WTC11 (cell line): Measurements from ENCODE around the gene GABRR1. TPM values are rescaled to one million over a fixed set of nuclear protein-coding genes. Genes with fewer than 3 reads are reported as not detected.

ENCODE experiments used
- ATAC-seq: fragments of 200-7000 bp; cut with Tn5 transposase; 2 replicates; pipeline ENCODE4 v1.10.0; 2021; ENCODE audit warnings: mild to moderate bottlenecking, moderate library complexity
- CTCF ChIA-PET: fragments of 300-600 bp; sonication (Branson Sonifier 250); formaldehyde crosslinking; loops from one replicate; lab custom pipeline; 2021; ENCODE audit warnings: antibody characterized with exemption; lab: Charles Lee
- POLR2A ChIA-PET: fragments of 350-600 bp; sonication (Branson Sonifier 250); formaldehyde crosslinking; loops from one replicate; lab custom pipeline; 2021; ENCODE audit warnings: antibody characterized with exemption; lab: Charles Lee
- DNase-seq: peaks from one replicate; pipeline ENCODE4 v3.0.0; 2021; ENCODE audit warnings: low spot score
- H3K27ac Mint-ChIP-seq: 2 replicates; pipeline ENCODE4 v1.8.0; 2021; ENCODE audit warnings: mixed read lengths
- H3K27me3 Mint-ChIP-seq: 2 replicates; pipeline ENCODE4 v1.8.0; 2021; ENCODE audit warnings: low read depth, mild to moderate bottlenecking, moderate library complexity, mixed read lengths
- H3K36me3 Mint-ChIP-seq: 2 replicates; pipeline ENCODE4 v1.8.0; 2021; ENCODE audit warnings: mixed read lengths
- H3K4me1 Mint-ChIP-seq: 2 replicates; pipeline ENCODE4 v1.8.0; 2022; ENCODE audit warnings: mixed read lengths
- H3K4me3 Mint-ChIP-seq: 2 replicates; pipeline ENCODE4 v1.8.0; 2021; ENCODE audit warnings: mild to moderate bottlenecking, moderate library complexity, mixed read lengths
- H3K9me3 Mint-ChIP-seq: 2 replicates; pipeline ENCODE4 v1.8.0; 2021; ENCODE audit warnings: mixed read lengths
- CBFB ChIP-seq: sonication (generic); formaldehyde crosslinking; IDR thresholded peaks from 2 replicates; pipeline ENCODE4 v1.8.1; 2022; ENCODE audit warnings: mild to moderate bottlenecking, low read depth, missing genetic modification reagents
- EMX1 ChIP-seq: fragments of 250-450 bp; sonication (Bioruptor Pico); IDR thresholded peaks from 2 replicates; pipeline ENCODE4 v1.8.0; 2021; ENCODE audit warnings: mild to moderate bottlenecking
- FOXP1 ChIP-seq: sonication (generic); formaldehyde crosslinking; IDR thresholded peaks from 2 replicates; pipeline ENCODE4 v1.8.0; 2022; ENCODE audit warnings: missing genetic modification reagents, mild to moderate bottlenecking, moderate library complexity, borderline replicate concordance
- GABPB1 ChIP-seq: sonication (generic); formaldehyde crosslinking; IDR thresholded peaks from 2 replicates; pipeline ENCODE4 v1.8.1; 2023; ENCODE audit warnings: mild to moderate bottlenecking, missing genetic modification reagents
- JAZF1 ChIP-seq: fragments of 250-450 bp; sonication (Bioruptor Pico); IDR thresholded peaks from 2 replicates; pipeline ENCODE4 v1.9.0; 2021; ENCODE audit warnings: moderate library complexity, mild to moderate bottlenecking, inconsistent platforms
- JUN ChIP-seq: sonication (generic); formaldehyde crosslinking; IDR thresholded peaks from 2 replicates; pipeline ENCODE4 v1.8.0; 2023; ENCODE audit warnings: mild to moderate bottlenecking, missing genetic modification reagents
- NFE2L1 ChIP-seq: sonication (generic); formaldehyde crosslinking; IDR thresholded peaks from 2 replicates; pipeline ENCODE4 v1.8.1; 2023; ENCODE audit warnings: missing genetic modification reagents
- NR2C2 ChIP-seq: sonication (generic); formaldehyde crosslinking; IDR thresholded peaks from 2 replicates; pipeline ENCODE4 v1.8.0; 2022; ENCODE audit warnings: mild to moderate bottlenecking, missing genetic modification reagents
- NR3C1 ChIP-seq: sonication (generic); formaldehyde crosslinking; conservative IDR thresholded peaks from 2 replicates; pipeline ENCODE4 v1.8.1; 2023; ENCODE audit warnings: low read depth, mild to moderate bottlenecking, missing genetic modification reagents
- OVOL2 ChIP-seq: fragments of 250-450 bp; sonication (Bioruptor Pico); IDR thresholded peaks from 2 replicates; pipeline ENCODE4 v1.9.0; 2021; ENCODE audit warnings: mild to moderate bottlenecking, borderline replicate concordance
- RELA ChIP-seq: sonication (generic); formaldehyde crosslinking; IDR thresholded peaks from 2 replicates; pipeline ENCODE4 v1.8.1; 2022; ENCODE audit warnings: missing genetic modification reagents, mild to moderate bottlenecking, borderline replicate concordance
- SOX15 ChIP-seq: fragments of 250-450 bp; sonication (Bioruptor Pico); IDR thresholded peaks from 2 replicates; pipeline ENCODE4 v1.9.0; 2021; ENCODE audit warnings: mild to moderate bottlenecking
- total RNA-seq: library from RNA; stranded (reverse); gene quantifications from 3 replicates; pipeline ENCODE4 v1.2.3, GENCODE V29; 2021
- TF ChIP-seq, protein P1 (sequence below): sonication (generic); formaldehyde crosslinking; IDR thresholded peaks from 2 replicates; pipeline ENCODE4 v1.8.1; 2023; ENCODE audit warnings: mild to moderate bottlenecking, missing genetic modification reagents
- TF ChIP-seq, protein P2 (sequence below): sonication (generic); formaldehyde crosslinking; IDR thresholded peaks from 2 replicates; pipeline ENCODE4 v1.8.1; 2023; ENCODE audit warnings: mild to moderate bottlenecking, missing genetic modification reagents, borderline replicate concordance
- TF ChIP-seq, protein P3 (sequence below): sonication (generic); formaldehyde crosslinking; IDR thresholded peaks from 2 replicates; pipeline ENCODE4 v1.8.0; 2023; ENCODE audit warnings: missing genetic modification reagents
- TF ChIP-seq, protein P4 (sequence below): sonication (generic); formaldehyde crosslinking; IDR thresholded peaks from 2 replicates; pipeline ENCODE4 v1.8.1; 2023; ENCODE audit warnings: mild to moderate bottlenecking, moderate library complexity, missing genetic modification reagents
- TF ChIP-seq, protein P5 (sequence below): fragments of 250-450 bp; sonication (Bioruptor Pico); IDR thresholded peaks from 2 replicates; pipeline ENCODE4 v2.1.2; 2022; ENCODE audit warnings: mild to moderate bottlenecking, moderate library complexity
- TF ChIP-seq, protein P6 (sequence below): sonication (generic); formaldehyde crosslinking; IDR thresholded peaks from 2 replicates; pipeline ENCODE4 v1.8.1; 2022; ENCODE audit warnings: low read depth, missing genetic modification reagents, borderline replicate concordance
- TF ChIP-seq, protein P7 (sequence below): sonication (generic); formaldehyde crosslinking; IDR thresholded peaks from 2 replicates; pipeline ENCODE4 v1.8.1; 2023; ENCODE audit warnings: mild to moderate bottlenecking, missing genetic modification reagents, moderate library complexity

GABRR1 gene
- total RNA-seq, 1 experiment from 2014 or later = 0.24 TPM

DNA sequence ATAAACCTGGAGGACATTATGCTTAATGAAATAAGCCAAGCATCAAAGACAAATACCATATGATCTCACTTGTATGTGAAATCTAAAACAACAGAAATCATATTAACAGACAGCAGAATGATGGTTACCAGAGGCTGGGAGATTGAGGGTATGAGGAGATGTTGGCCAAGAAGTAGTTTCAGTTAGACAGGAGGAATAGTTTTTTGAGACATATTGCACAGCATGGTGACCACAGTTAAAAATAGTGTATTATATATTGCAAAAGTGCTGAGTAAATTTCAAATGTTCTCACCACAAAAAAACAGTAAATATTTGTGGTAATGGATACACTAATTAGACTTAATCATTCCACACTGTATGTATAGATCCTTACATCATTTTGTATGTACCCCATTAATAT is 1.8 kb downstream of the GABRR1 start:
- no peaks in the 10 kb centered on the region for H3K36me3 Mint-ChIP-seq
- no peak overlapping the region for H3K4me3 Mint-ChIP-seq
- ChIA-PET CTCF (no interaction called here), POLR2A (no interaction called here)
- H3K9me3 Mint-ChIP-seq = no peaks in the 10 kb centered on the region
- H3K27me3 Mint-ChIP-seq = peaks cover 10% of the 10 kb centered on the region; the same call in 1 of the 2 replicates
- H3K4me1 Mint-ChIP-seq = peaks cover 54% of the 10 kb centered on the region
- DNase-seq = no peak
- H3K27ac Mint-ChIP-seq = no peak overlapping the region
- TF ChIP-seq, protein P1, sequence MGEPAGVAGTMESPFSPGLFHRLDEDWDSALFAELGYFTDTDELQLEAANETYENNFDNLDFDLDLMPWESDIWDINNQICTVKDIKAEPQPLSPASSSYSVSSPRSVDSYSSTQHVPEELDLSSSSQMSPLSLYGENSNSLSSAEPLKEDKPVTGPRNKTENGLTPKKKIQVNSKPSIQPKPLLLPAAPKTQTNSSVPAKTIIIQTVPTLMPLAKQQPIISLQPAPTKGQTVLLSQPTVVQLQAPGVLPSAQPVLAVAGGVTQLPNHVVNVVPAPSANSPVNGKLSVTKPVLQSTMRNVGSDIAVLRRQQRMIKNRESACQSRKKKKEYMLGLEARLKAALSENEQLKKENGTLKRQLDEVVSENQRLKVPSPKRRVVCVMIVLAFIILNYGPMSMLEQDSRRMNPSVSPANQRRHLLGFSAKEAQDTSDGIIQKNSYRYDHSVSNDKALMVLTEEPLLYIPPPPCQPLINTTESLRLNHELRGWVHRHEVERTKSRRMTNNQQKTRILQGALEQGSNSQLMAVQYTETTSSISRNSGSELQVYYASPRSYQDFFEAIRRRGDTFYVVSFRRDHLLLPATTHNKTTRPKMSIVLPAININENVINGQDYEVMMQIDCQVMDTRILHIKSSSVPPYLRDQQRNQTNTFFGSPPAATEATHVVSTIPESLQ (CRISPR knock-in tag) = no peak
- TF ChIP-seq NR3C1 (CRISPR knock-in tag) (no peak), RELA (CRISPR knock-in tag) (no peak), JAZF1 (CRISPR knock-in tag) (no peak), EMX1 (CRISPR knock-in tag) (no peak), CBFB (no peak), OVOL2 (CRISPR knock-in tag) (no peak), FOXP1 (no peak), NFE2L1 (CRISPR knock-in tag) (no peak), GABPB1 (no peak), NR2C2 (CRISPR knock-in tag) (no peak), JUN (CRISPR knock-in tag) (no peak), SOX15 (CRISPR knock-in tag) (no peak)
- TF ChIP-seq, protein P2, sequence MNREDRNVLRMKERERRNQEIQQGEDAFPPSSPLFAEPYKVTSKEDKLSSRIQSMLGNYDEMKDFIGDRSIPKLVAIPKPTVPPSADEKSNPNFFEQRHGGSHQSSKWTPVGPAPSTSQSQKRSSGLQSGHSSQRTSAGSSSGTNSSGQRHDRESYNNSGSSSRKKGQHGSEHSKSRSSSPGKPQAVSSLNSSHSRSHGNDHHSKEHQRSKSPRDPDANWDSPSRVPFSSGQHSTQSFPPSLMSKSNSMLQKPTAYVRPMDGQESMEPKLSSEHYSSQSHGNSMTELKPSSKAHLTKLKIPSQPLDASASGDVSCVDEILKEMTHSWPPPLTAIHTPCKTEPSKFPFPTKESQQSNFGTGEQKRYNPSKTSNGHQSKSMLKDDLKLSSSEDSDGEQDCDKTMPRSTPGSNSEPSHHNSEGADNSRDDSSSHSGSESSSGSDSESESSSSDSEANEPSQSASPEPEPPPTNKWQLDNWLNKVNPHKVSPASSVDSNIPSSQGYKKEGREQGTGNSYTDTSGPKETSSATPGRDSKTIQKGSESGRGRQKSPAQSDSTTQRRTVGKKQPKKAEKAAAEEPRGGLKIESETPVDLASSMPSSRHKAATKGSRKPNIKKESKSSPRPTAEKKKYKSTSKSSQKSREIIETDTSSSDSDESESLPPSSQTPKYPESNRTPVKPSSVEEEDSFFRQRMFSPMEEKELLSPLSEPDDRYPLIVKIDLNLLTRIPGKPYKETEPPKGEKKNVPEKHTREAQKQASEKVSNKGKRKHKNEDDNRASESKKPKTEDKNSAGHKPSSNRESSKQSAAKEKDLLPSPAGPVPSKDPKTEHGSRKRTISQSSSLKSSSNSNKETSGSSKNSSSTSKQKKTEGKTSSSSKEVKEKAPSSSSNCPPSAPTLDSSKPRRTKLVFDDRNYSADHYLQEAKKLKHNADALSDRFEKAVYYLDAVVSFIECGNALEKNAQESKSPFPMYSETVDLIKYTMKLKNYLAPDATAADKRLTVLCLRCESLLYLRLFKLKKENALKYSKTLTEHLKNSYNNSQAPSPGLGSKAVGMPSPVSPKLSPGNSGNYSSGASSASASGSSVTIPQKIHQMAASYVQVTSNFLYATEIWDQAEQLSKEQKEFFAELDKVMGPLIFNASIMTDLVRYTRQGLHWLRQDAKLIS (CRISPR knock-in tag) = no peak
- TF ChIP-seq, protein P3, sequence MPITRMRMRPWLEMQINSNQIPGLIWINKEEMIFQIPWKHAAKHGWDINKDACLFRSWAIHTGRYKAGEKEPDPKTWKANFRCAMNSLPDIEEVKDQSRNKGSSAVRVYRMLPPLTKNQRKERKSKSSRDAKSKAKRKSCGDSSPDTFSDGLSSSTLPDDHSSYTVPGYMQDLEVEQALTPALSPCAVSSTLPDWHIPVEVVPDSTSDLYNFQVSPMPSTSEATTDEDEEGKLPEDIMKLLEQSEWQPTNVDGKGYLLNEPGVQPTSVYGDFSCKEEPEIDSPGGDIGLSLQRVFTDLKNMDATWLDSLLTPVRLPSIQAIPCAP (CRISPR knock-in tag) = no peak
- TF ChIP-seq, protein P4, sequence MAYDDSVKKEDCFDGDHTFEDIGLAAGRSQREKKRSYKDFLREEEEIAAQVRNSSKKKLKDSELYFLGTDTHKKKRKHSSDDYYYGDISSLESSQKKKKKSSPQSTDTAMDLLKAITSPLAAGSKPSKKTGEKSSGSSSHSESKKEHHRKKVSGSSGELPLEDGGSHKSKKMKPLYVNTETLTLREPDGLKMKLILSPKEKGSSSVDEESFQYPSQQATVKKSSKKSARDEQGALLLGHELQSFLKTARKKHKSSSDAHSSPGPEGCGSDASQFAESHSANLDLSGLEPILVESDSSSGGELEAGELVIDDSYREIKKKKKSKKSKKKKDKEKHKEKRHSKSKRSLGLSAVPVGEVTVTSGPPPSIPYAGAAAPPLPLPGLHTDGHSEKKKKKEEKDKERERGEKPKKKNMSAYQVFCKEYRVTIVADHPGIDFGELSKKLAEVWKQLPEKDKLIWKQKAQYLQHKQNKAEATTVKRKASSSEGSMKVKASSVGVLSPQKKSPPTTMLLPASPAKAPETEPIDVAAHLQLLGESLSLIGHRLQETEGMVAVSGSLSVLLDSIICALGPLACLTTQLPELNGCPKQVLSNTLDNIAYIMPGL (CRISPR knock-in tag) = no peak
- TF ChIP-seq, protein P5, sequence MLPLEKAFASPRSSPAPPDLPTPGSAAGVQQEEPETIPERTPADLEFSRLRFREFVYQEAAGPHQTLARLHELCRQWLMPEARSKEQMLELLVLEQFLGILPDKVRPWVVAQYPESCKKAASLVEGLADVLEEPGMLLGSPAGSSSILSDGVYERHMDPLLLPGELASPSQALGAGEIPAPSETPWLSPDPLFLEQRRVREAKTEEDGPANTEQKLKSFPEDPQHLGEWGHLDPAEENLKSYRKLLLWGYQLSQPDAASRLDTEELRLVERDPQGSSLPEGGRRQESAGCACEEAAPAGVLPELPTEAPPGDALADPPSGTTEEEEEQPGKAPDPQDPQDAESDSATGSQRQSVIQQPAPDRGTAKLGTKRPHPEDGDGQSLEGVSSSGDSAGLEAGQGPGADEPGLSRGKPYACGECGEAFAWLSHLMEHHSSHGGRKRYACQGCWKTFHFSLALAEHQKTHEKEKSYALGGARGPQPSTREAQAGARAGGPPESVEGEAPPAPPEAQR (CRISPR knock-in tag) = no peak
- TF ChIP-seq, protein P6, sequence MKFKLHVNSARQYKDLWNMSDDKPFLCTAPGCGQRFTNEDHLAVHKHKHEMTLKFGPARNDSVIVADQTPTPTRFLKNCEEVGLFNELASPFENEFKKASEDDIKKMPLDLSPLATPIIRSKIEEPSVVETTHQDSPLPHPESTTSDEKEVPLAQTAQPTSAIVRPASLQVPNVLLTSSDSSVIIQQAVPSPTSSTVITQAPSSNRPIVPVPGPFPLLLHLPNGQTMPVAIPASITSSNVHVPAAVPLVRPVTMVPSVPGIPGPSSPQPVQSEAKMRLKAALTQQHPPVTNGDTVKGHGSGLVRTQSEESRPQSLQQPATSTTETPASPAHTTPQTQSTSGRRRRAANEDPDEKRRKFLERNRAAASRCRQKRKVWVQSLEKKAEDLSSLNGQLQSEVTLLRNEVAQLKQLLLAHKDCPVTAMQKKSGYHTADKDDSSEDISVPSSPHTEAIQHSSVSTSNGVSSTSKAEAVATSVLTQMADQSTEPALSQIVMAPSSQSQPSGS (CRISPR knock-in tag) = no peak
- TF ChIP-seq, protein P7, sequence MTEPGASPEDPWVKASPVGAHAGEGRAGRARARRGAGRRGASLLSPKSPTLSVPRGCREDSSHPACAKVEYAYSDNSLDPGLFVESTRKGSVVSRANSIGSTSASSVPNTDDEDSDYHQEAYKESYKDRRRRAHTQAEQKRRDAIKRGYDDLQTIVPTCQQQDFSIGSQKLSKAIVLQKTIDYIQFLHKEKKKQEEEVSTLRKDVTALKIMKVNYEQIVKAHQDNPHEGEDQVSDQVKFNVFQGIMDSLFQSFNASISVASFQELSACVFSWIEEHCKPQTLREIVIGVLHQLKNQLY = no peak
- ATAC-seq = no peak
